Measurements from ENCODE around the gene FIGN. TPM values are rescaled to one million over a fixed set of nuclear protein-coding genes. Genes with fewer than 3 reads are reported as not detected.

FIGN gene
- total and polyA plus RNA-seq, 9 of the 15 experiments (the other 6 are each of a cell fraction or from before 2014, with no cell fraction given) = 0.02 TPM; not detected in 8

DNA sequence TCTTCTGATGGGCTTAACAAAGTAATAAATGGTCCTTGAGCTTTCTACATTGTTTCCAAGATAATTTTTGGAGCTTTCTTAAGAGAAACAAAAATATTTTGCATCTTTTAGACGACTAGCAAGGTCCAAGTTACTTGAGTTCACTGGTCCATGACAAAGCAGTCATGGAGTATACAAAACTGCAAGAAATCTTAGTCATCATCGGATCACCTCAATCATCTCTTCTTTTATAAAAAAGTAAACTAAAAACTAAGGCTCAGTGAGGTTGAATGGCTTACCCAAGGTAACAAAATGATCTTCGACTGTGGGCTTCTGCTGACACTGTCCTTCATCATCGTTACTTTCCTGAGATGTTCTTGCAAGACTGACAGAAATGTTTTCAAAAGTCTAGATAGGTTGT lies 11.9 kb downstream of the FIGN start:
- H3K27me3 ChIP-seq (ENCODE audit: control insufficient read depth in 2 of 2, insufficient read depth in 2 of 2, low read length in 2 of 2) = no peaks in the 10 kb centered on the region
- BruUV-seq (replicated peaks) = no TSS peak
- H4K20me1 ChIP-seq (replicated peaks; ENCODE audit: control insufficient read depth, insufficient read depth, low read length) = no peaks in the 10 kb centered on the region
- no peak overlapping the region for H3K4me2 ChIP-seq (ENCODE audit: insufficient read depth, low read length)
- WGBS (ENCODE audit: insufficient coverage, low coverage, missing lambda C conversion rate) = 1% methylated on average over 4 of the region's 4 CpGs
- H3K9ac ChIP-seq (ENCODE audit: insufficient read depth in 1 of 2, low read depth in 2 of 2, low read length in 2 of 2) = no peak overlapping the region
- no peak for ATAC-seq
- H3K4me1 ChIP-seq (replicated peaks in 1 of 2; ENCODE audit: control insufficient read depth in 2 of 2, insufficient read depth in 2 of 2, low read length in 2 of 2) = no peaks in the 10 kb centered on the region
- no peaks in the 10 kb centered on the region for H3K9me1 ChIP-seq (ENCODE audit: control insufficient read depth, insufficient read depth, low read length)
- no peak overlapping the region for H3K27ac ChIP-seq (ENCODE audit: extremely low read depth, low read depth, low read length)
- H3K4me3 ChIP-seq = no peak overlapping the region
- ChIA-PET CTCF (ENCODE audit: low intra/inter-chr PET ratio) (no interaction called here), POLR2A (no interaction called here)
- intact Hi-C loops (cut with micrococcal nuclease) = no loop called here
- H3K79me2 ChIP-seq (ENCODE audit: control insufficient read depth, insufficient read depth, low read length) = no peaks in the 10 kb centered on the region
- H2AFZ ChIP-seq (ENCODE audit: low read depth, low read length) = no peak overlapping the region
- H3K36me3 ChIP-seq (ENCODE audit: control insufficient read depth, insufficient read depth, low read length) = no peaks in the 10 kb centered on the region
- in situ Hi-C loops (cut with MboI) = no loop called here
- TF ChIP-seq TBP (optimal IDR thresholded peaks at IDR 0.05; ENCODE audit: low read depth, low read length) (no peak), ZNF263 (CRISPR knock-in tag; IDR thresholded peaks at IDR 0.05; ENCODE audit: borderline replicate concordance) (no peak), ZNF311 (CRISPR knock-in tag; IDR thresholded peaks at IDR 0.05) (no peak), SPI1 (IDR thresholded peaks at IDR 0.05; ENCODE audit: borderline replicate concordance, low read depth, low read length) (no peak), KAT7 (CRISPR knock-in tag; IDR thresholded peaks at IDR 0.05; ENCODE audit: borderline replicate concordance) (no peak), XRCC4 (IDR thresholded peaks at IDR 0.05; ENCODE audit: extremely low read depth, insufficient read depth, insufficient read length) (no peak), ZNF76 (CRISPR knock-in tag; IDR thresholded peaks at IDR 0.05; ENCODE audit: borderline replicate concordance) (no peak), RBM17 (IDR thresholded peaks at IDR 0.05; ENCODE audit: borderline replicate concordance, low read depth, low read length) (no peak), MCM3 (IDR thresholded peaks at IDR 0.05) (no peak), SMARCE1 (IDR thresholded peaks at IDR 0.05) (no peak), HMGN3 (IDR thresholded peaks at IDR 0.05; ENCODE audit: borderline replicate concordance, extremely low read depth, insufficient read length, low read depth, low read length) (no peak)
- TF ChIP-seq, protein P1, sequence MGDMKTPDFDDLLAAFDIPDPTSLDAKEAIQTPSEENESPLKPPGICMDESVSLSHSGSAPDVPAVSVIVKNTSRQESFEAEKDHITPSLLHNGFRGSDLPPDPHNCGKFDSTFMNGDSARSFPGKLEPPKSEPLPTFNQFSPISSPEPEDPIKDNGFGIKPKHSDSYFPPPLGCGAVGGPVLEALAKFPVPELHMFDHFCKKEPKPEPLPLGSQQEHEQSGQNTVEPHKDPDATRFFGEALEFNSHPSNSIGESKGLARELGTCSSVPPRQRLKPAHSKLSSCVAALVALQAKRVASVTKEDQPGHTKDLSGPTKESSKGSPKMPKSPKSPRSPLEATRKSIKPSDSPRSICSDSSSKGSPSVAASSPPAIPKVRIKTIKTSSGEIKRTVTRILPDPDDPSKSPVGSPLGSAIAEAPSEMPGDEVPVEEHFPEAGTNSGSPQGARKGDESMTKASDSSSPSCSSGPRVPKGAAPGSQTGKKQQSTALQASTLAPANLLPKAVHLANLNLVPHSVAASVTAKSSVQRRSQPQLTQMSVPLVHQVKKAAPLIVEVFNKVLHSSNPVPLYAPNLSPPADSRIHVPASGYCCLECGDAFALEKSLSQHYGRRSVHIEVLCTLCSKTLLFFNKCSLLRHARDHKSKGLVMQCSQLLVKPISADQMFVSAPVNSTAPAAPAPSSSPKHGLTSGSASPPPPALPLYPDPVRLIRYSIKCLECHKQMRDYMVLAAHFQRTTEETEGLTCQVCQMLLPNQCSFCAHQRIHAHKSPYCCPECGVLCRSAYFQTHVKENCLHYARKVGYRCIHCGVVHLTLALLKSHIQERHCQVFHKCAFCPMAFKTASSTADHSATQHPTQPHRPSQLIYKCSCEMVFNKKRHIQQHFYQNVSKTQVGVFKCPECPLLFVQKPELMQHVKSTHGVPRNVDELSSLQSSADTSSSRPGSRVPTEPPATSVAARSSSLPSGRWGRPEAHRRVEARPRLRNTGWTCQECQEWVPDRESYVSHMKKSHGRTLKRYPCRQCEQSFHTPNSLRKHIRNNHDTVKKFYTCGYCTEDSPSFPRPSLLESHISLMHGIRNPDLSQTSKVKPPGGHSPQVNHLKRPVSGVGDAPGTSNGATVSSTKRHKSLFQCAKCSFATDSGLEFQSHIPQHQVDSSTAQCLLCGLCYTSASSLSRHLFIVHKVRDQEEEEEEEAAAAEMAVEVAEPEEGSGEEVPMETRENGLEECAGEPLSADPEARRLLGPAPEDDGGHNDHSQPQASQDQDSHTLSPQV (IDR thresholded peaks at IDR 0.05) = no peak
- TF ChIP-seq, protein P2, sequence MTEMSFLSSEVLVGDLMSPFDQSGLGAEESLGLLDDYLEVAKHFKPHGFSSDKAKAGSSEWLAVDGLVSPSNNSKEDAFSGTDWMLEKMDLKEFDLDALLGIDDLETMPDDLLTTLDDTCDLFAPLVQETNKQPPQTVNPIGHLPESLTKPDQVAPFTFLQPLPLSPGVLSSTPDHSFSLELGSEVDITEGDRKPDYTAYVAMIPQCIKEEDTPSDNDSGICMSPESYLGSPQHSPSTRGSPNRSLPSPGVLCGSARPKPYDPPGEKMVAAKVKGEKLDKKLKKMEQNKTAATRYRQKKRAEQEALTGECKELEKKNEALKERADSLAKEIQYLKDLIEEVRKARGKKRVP (CRISPR knock-in tag; IDR thresholded peaks at IDR 0.05) = no peak
- TF ChIP-seq, protein P3, sequence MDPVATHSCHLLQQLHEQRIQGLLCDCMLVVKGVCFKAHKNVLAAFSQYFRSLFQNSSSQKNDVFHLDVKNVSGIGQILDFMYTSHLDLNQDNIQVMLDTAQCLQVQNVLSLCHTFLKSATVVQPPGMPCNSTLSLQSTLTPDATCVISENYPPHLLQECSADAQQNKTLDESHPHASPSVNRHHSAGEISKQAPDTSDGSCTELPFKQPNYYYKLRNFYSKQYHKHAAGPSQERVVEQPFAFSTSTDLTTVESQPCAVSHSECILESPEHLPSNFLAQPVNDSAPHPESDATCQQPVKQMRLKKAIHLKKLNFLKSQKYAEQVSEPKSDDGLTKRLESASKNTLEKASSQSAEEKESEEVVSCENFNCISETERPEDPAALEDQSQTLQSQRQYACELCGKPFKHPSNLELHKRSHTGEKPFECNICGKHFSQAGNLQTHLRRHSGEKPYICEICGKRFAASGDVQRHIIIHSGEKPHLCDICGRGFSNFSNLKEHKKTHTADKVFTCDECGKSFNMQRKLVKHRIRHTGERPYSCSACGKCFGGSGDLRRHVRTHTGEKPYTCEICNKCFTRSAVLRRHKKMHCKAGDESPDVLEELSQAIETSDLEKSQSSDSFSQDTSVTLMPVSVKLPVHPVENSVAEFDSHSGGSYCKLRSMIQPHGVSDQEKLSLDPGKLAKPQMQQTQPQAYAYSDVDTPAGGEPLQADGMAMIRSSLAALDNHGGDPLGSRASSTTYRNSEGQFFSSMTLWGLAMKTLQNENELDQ (CRISPR knock-in tag; IDR thresholded peaks at IDR 0.05; ENCODE audit: borderline replicate concordance) = no peak
- TF ChIP-seq, protein P4, sequence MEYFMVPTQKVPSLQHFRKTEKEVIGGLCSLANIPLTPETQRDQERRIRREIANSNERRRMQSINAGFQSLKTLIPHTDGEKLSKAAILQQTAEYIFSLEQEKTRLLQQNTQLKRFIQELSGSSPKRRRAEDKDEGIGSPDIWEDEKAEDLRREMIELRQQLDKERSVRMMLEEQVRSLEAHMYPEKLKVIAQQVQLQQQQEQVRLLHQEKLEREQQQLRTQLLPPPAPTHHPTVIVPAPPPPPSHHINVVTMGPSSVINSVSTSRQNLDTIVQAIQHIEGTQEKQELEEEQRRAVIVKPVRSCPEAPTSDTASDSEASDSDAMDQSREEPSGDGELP (CRISPR knock-in tag; IDR thresholded peaks at IDR 0.05; ENCODE audit: borderline replicate concordance) = no peak
- no peak for DNase-seq (ENCODE audit: extremely low read depth in 1 of 4, low spot score in 3 of 4)
- no peak for FAIRE-seq
- no peaks in the 10 kb centered on the region for H3K9me3 ChIP-seq (replicated peaks; ENCODE audit: control insufficient read depth, insufficient read depth, low read depth, low read length)

Data from K562 (cell line).